GM21526 (cell line): ENCODE results near the gene NUMB.
A peak's percentile ranks its signal among the peaks of the same experiment; 100 is the strongest.

ENCODE experiments used
- ATAC-seq: cut with Tn5 transposase; IDR thresholded peaks from one replicate; pipeline ENCODE4 v1.9.1; 2021; ENCODE audit warnings: moderate library complexity; ENCODE audit not compliant: unreplicated experiment, low FRiP score

NUMB gene

DNA sequence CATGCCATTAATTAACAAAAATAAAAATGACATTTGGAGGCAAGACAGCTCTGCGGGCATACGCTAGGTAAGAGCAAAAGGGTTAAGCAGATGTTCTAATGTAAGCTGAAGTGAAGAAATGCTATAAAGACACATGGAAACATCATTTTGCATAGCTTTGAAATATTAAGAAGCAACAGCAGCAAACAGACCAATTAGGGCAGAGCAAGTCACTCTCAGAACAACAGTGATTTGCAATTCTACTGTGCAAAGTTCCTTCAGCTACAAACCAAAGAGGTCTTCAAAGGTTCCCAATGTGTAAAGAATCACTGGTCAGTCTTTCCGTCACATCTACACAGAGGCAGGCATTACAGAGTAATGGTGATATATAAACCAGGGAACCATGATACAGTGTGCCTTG lies 152.8 kb downstream of the NUMB start:
- no peak for ATAC-seq

DNA sequence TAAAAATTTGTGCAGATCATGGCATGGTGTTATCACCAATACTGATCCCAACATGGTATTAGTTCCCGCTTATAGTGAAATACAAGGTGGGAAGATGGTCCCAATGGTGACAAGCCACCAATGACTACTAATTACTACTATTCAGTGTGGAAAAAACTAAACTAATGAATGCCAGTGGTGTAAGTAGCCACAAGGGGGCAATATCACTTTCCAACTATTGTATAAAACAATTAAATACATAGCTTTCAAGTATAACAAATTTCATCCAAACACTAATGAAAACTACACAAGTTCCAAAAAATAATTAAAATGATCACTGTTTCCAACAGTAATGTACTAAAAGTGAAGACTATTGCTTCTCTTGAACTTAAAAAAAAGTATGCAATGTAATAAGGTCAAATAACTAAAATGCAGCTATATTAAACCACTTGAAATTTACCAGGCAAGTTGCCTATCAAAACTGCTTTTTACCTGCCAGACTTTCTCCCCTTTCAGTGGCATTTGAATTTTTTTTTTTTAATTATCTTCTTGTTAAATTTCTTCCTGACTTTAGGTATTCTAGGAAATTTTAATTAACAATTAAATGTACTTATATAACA lies 163.0 kb downstream of the NUMB start:
- no peak for ATAC-seq

DNA sequence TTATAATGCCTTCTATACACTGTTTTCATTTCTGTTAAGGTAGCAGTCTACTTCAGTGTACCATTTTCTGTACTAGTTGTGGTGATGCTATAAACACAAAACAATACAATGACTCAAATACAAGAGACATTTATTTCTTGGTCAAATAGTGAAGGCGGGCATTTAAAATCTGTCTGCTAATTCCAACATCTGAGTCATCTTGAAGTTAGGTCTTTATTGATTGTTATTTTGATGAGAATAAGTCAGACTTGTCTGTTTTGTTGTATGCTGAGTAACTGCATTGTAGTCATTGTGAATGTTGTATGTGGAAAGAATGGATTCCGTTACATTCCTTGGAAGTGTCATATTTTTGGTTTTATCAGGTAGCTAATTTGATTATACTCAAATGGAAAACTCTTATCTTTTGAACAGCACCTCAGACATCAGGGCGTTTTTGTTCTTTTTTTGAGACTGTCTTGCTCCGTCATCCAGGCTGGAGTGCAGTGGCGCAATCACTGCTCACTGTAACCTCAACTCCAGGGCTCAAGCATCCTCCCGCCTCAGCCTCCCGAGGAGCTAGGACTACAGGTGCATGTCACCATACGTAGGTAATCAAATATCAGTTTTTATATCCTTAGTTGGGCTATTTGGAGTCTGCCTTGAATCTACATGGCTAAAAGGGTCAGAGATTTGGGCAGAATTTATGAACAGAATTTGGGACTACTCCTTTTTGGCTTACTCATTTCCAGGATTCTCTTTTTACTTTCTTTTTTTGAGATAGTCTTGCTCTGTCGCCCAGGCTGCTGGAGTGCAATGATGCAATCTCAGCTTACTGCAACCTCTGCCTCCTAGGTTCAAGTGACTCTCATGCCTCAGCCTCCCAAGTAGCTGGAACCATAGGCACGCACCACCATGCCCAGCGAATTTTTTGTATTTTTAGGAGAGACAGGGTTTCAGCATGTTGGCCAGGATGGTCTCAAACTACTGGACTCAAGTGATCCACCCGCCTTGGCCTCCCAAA lies 164.3 kb downstream of the NUMB start:
- ATAC-seq, result no peak

DNA sequence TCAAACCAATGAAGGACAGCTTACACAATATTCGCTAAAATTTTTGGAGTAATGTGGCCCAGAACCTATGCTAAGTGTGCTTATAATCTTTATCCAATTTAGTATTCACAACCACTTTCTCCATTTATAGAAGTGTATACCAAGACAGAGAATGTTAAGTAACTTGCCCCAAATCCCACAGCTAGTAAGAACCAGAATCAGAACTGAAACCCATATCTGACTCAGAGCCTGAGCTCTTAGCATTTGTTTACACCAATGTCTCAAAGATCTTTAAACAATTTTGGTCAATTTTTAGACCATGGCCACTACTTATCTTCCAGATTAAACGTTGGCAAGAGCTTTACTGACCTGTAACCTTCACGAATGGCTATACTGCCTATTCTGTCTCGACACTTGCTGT lies 168.1 kb downstream of the NUMB start:
- no peak for ATAC-seq

DNA sequence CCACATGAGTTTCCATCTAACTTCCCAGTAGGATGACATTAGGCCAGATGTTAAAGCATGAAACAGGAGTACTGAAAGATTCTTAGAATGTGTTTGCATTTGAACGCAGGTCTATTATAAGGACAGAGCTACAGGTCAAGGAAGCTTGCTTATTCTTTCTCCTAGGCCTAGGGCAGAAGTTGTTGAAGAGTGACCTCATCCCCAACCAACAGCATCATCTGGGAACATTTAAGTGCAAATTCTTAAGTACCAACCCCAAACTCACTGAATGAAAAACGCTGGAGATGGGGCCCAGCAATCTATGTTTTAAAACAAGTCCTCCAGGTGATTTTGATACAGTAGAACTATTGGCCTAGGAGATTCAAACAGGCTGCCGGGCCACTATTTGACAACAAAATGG lies 168.6 kb downstream of the NUMB start:
- no peak for ATAC-seq

DNA sequence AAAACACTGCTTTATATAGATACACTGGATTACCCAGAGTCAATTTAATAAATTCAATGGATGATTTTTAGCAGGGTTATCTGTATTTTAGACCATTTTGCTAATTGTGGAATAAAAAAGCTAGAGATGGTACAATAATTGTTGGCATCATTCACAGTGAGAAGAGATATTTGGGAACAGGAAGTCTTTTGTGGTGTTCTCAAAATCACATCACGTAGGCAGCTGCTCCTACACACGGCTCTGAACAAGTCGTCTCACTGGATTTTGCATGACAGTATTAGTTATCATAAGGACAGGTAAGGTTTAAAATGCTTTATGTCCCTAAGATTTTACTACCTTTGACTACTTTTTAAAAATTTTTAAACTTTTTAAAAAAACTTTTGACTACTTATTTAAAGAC lies 169.0 kb downstream of the NUMB start:
- ATAC-seq, result no peak

DNA sequence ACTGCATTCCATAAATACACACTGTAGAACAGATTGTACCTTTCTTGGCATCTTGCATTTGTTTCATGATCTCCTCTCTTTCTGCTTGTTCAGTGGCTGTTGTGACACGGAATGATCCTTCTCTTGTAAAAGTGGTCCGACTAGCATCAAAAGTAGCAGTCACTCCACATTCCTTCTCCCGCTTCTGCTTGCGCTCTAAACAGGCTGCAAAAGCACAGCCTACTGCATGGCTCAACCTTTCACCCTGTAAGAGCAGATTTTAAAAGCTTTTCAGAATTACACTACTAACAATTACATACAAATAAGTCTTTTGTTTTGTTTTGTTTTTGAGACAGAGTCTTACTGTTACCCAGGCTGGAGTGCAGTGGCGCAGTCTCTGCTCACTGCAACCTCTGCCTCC lies 171.3 kb downstream of the NUMB start:
- ATAC-seq, result no peak

DNA sequence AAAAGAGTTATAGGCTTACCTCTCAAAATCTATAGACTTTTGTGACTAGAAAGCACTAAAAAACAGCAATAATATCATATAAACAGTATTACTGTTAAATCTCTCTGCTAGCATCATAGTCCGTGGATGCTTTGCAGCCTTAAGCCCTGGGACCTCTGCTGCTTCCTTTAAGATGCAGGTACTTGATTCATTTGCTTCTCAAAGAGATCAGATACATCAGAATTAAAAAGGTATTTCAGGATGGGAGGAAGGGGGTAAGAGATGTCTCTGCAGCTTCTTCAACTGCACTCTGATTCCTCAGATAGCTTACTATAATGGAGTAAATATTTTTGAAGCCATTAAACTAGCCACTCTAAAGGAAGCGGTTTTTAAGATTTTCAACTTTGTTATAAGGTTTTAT lies 171.7 kb downstream of the NUMB start:
- no peak for ATAC-seq

DNA sequence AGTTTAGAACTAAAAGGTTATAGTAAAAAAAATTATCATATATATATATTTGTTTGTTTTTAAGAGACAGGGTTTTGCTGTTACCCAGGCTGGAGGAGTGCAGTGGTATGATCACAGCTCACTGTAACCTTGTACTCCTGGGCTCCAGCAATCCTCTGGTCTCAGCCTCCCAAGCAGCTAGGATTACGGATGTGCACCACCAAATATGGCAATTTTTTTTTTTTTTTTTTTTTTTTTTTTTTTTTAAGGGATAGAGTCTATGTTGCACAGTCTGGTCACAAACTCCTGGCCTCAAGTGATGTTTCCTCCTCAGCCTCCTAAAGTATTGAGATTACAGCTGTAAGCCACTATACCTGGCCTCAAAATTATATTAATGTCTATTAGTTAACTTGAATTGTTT lies 172.4 kb downstream of the NUMB start:
- ATAC-seq, result no peak

DNA sequence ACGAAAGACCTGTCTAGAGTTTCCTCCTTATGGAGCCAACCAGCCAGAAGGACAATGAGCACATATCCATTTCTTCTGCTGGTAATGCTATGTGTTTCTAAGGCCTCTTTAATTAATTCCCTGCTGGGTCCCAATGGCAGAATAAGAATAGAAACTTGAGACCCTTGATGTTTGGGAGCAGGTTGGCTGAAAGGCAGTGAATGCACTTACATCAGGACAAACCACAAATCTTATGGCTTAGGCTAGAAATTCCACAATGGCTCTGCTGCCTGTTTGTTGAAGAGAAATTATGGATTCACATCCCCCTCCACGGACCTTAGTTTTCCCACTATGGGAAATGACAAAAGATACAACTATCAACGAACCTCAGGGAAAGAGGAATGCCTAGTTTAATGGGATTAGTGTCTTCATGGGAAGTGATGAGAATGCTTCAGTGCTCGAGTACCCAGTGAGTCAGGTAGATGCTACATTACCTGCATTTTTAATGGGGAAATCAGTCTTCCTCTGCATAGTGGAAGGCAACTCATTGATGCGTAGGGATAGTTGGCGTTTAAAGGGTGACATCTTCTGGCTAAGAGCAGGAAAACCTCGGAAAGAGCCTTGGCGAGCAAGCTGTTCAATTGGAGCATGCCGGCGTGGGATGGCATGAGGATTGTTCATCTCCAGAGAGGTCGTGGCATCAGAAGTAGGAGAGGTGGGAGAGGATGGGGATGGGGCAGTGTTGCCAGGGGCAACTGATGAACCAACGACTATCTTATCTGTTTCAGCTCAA lies 174.6 kb downstream of the NUMB start:
- ATAC-seq, result no peak

DNA sequence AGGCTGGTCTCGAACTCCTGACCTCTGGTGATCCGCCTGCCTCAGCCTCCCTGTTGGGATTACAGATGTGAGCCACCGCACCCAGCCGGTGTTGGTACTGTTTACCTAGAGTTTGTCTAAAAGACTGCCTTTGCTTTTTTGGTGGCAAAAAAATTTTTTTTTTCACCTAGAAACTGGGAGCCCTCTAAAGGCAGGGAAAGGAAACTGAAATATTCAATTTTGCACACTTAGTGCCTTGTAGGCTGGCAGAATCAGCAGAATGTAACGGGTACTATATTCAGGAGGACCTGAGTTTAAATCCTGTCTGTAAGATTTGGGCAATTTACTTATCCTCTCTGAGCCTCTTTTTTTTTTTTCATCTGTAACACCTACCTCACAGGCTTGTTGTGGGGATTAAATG lies 177.4 kb downstream of the NUMB start:
- no peak for ATAC-seq

DNA sequence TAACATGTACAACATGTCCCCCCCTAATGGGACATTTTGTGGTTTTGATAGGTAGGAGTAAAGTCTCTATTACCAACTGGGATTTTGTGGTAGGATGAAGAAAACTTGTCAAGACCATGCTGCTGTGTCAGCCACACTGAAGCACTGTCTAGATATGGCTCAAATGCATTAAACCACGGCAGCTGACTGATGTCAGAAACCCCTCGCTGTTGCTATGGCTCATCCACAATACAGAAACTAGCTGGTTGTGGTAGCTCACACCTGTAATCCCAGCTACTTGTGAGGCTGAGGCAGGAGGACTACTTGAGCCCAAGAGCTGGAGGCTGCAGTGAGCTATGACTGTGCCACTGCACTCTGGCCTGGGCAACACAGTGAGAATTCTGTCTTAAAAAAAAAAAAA lies 181.0 kb downstream of the NUMB start:
- no peak for ATAC-seq

DNA sequence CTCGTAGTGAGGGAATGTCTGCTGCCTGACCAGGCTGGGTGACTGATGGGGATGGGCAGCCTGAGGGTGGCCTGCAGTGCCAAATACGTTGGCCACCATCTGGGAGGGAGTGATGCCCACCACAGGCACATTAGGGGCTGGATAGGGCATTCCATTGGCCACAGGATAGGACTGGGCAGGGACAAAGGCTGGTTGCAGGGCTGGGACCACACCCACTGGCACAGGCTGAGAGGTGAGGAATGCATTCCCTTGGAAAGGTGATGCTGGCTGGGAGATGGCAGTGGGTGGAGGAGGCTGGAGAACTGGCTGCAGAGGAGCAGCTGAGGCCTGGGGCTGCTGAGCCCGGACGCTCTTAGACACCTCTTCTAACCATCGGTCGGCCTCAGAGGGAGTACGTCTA lies 181.5 kb downstream of the NUMB start:
- no peak for ATAC-seq

DNA sequence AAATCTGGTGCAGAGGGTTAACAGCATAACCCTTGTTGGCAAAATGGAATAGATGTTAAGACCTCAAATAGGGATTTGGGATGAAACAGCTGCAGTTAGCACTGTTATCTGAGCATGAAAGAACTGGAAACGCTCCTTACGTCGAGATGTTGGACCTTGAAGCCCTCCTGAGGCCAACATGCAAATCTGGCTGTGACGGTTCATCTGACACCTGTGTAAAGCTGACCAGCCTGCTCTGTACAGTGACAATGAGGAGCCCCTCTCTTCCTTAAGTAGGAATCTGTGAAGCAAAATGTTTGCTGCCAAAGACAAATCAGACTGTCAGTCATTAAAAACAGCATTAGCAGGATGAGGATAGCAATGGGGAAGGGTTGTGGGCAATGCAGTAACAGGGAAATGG lies 184.5 kb downstream of the NUMB start:
- no peak for ATAC-seq

DNA sequence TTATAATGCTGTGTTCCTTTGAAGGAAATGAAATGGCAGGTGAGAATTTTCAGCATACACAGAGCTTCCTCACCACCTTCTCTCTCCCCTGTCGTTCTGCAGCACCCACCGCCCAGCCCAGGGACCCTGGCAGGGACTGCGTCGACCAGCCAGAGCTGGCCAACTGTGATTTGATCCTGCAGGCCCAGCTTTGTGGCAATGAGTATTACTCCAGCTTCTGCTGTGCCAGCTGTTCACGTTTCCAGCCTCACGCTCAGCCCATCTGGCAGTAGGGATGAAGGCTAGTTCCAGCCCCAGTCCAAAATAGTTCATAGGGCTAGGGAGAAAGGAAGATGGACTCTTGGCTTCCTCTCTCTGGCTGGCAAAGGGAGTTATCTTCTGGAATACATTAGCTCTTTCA lies 186.0 kb downstream of the NUMB start:
- ATAC-seq, result no peak

DNA sequence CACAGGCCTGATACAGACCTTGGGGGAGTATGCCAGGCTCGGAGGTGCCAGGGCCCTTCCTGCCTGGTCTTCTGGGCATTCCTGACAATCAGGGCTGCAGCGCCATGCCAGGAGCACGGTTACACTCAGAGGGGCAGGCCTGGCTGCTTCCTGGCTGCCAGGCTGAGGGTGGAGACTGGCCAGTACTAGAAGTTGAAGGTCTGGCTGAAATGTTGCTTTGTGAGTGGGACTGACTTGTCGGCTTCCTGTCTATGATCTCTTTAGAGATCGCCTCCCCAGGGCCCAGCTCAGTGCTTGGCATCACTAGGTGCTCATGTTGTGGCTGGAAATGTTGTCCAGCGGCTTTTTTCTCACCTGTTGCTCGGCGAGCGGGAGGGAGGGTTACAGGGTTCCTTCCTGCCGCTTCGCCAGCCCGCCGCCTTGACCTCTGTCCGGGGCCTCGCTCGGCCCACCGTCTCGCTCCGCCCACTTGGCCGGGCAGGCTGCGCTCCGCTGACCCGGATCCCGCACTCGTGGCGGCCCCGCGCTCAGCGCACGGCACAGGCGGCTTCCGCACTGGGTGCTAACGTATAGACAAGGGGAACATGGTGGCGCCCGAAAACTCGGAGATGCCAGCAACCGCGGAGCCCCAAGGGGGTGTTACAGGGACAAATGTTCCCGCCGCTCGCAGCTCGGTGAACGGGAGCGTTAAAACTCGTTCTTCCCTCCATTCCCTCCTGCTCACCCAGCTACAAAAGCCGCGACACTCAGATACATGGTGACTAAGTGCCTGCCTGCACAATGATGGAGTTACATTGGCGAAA lies 188.4 kb downstream of the NUMB start:
- ATAC-seq, result peak; percentile 46

DNA sequence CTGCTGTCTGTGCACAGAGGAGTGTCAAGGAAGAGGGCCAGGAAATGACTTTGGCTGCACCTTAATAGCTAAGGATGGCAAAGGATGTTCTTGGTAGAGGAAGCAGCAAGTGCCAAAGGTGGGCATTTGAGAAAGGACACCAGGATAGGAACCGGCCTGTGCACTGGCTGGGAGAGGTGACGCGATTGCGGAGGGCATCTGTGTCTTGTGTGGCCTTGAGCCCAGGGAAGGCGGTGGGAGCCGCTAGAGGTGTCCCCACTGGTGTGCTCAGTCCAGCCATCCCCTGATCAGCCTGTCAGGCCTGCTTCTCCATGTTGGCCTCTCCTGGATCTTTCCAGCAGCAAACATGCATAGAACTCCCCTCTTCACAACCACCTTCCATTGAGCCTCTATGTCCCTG lies 190.9 kb downstream of the NUMB start:
- no peak for ATAC-seq

DNA sequence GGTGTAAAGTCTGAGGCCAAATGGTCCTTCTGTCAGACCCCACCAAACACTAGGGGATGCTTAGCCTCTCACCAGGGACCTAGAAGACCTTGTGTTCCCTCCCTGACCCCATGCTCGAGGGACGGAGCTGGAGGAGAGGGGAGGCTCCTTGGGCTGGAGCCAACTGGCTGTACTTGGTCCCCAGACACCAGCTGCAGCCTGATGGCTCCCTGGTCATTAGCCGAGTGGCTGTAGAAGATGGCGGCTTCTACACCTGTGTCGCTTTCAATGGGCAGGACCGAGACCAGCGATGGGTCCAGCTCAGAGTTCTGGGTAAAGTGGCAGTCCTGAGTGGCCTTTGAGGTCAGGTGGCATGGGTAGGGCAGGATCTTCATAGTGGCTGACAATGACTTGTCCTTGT lies 192.0 kb downstream of the NUMB start:
- no peak for ATAC-seq

DNA sequence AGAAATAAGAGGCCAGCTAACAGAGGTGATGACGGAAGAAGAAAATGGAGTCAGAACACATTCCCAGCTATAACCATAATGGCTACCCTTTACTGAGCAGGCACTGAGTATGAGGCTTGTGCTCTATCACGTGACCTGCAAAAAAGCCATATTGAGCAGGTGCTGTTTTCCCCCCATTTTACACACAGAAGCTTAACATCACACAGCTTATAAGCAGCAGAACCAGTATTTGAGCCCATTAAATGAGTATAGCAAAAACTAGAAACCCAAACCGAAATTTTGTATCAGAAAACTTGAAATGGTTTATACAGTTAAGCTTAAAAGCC lies 192.7 kb downstream of the NUMB start:
- no peak for ATAC-seq

DNA sequence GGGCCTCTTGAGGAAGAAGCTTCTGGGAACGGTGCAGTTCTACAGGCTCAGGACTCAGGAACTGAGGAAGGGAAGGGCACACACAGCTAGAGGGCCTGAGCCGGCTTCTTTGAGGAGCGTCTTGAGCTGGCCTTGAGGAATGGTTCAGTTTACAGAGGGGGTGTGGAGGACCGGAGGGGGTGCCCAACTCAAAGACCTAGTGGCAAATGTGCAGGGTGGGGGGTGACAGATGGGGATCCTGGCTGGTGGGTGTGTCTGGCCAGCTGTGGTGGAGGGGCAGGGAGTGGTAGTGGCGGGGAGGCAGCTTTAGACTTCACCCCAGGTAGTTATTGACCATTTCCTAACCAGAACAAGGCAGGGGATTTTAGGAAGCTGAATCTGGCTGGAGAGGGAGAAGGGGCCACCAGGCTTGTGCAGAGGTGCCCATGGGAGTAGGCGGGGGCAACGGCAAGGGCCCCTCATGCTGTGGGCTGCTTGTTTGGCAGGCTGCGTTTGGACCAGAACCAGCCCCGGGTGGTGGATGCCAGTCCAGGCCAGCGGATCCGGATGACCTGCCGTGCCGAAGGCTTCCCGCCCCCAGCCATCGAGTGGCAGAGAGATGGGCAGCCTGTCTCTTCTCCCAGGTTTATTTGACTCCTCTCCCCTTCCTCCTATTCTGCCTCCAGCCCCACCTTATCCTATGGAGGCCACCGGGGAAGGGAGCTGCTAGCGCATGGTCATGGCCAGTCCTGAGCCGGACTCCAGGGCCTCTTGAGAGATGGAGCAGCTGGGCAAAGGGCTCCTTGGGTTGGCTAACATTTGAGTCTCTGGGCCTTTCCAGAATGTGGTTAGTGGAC lies 193.2 kb downstream of the NUMB start:
- ATAC-seq, result no peak
